GM21423 (cell line): ENCODE data around the gene NPY2R.

ENCODE experiments used
- ATAC-seq: cut with Tn5 transposase; IDR thresholded peaks from one replicate; pipeline ENCODE4 v1.9.1; 2021; ENCODE audit warnings: mild to moderate bottlenecking, moderate library complexity; ENCODE audit not compliant: unreplicated experiment

The NPY2R gene

GRCh38 chr4:155208258-155209054 is at the start of gene NPY2R:
Gene NPY2R, plus strand, starts transcription at chr4:155208636. Its CDS starts 5,304 bp downstream, at chr4:155213940.
- ATAC-seq = no peak

DNA sequence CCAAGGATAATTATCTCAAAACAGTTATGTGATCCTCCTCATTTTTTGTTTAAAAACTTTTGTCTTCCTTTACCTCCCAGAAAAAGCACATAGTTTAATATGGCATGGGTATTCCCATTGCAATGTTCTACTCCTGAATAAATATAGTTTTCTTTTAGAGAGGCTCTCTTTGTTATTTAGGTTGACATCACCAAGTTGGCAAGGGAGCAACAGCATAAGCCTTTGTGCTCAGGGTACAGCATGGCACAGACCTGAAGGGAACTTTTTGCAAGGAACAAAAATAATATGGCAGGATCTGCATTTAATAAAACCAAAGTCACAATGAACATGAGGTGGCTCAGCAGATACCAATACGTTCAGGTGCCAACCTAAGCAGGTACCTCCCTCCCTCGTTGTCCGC is 47.1 kb upstream of the NPY2R start:
- ATAC-seq = no peak

GRCh38 chr4:155164718-155165117 is 43.7 kb upstream of the NPY2R start:
- no peak for ATAC-seq

GRCh38 chr4:155170569-155170968 is 37.9 kb upstream of the NPY2R start:
- no peak for ATAC-seq

DNA sequence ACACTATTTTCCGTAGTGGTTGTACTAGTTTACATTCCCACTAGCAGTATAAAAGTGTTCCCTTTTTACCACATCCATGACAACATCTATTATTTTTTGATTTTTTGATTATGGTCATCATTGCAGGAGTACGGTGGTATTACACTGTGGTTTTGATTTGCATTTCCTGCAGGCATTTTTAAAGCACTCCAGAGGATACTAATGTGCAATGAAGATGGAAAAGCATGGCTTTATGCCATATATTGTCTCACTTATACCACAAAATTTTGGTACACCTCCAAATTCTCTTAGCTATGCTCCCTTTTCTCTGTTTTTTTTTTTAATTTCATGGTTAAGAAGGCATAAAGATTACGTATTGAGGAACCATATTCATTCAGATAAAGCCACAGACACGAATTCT is 35.1 kb upstream of the NPY2R start:
- no peak for ATAC-seq

GRCh38 chr4:155174668-155175067 is 33.8 kb upstream of the NPY2R start:
- ATAC-seq = no peak

GRCh38 chr4:155179216-155179615 is 29.2 kb upstream of the NPY2R start:
- no peak for ATAC-seq

- no peak for ATAC-seq
These were observed 21.5 kb upstream of the NPY2R start for GRCh38 chr4:155186972-155187371.

- ATAC-seq = no peak
These were observed 20.4 kb upstream of the NPY2R start for GRCh38 chr4:155187989-155188388.

GRCh38 chr4:155190099-155190498 is 18.3 kb upstream of the NPY2R start:
- ATAC-seq = no peak

DNA sequence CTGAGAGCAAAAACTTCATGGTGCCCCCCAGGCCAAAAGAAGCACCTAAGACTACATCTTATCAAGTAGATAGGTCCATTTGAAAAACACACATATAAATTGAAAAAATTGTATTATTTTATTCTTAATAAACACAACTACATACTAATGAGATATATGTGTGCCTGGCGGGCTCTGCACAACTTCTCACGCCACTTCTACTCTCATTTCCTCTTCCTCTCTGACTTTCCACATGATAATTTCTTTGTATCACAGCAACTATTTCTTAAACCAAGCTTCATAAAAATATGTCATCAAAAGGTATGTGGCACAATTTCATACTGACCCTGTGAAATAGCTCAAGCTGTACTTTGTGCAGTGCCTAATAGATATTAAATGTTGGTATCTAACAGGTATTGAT is 10.7 kb upstream of the NPY2R start:
- ATAC-seq = no peak

- ATAC-seq = no peak
These were observed 740 bp upstream of the NPY2R start for GRCh38 chr4:155207534-155208257.

DNA sequence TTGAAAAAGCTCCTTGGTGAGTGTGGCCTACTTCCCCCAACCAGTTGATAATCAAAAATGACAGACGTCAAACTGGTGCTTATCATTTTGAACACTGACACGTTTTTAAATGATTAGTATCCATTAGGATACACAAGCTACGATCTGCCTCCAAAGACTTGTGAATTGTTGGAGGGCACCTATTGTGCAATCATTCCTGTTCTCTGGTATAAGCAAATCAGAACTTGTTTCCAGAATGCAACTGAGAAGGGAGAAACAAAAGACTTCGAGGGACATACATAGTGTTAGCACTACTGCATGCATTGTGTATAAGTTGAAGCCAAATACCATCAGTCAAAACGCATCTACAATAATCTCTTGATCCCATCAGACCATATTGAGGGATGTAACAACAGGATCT is 11.6 kb downstream of the NPY2R start:
- ATAC-seq = no peak

DNA sequence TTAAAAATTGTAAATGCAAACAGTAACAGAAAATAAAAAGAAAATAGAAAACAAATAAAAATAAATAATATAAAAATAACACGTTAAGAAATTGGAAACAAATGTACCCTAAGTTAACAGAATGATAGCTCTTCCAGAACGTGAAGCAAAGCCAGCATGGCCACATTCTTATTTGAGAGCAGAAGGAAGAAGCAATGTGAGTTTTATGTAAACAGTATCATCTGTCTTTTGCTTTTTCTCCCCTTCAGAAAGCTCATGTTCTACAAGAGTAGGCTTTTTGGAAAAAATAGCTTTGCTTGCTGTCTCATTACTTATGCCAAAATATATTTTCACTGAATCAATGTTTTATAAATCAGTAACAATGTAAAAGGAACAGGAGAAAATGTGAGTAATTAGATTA is 18.7 kb downstream of the NPY2R start:
- ATAC-seq = no peak

GRCh38 chr4:155228713-155229112 is 20.3 kb downstream of the NPY2R start:
- no peak for ATAC-seq

GRCh38 chr4:155232432-155232831 is 24.0 kb downstream of the NPY2R start:
- no peak for ATAC-seq

DNA sequence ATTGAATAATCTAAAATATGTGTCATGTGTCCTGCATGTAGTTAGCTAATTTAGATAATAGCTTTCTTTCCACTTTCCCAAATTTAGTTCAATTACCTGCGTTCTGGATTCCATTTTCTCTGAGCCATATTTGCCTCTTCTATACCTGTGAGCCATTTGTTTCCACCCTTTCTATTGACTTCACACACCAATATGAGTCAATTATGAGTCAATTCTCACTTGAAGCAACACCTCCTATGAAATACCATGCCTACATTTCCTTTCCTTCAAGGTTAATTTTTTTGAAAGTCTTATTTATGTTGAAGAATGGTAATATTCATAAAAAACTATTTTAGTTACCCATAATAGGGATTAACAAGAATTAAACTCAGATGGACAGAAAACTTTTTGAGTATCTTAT is 25.8 kb downstream of the NPY2R start:
- no peak for ATAC-seq

DNA sequence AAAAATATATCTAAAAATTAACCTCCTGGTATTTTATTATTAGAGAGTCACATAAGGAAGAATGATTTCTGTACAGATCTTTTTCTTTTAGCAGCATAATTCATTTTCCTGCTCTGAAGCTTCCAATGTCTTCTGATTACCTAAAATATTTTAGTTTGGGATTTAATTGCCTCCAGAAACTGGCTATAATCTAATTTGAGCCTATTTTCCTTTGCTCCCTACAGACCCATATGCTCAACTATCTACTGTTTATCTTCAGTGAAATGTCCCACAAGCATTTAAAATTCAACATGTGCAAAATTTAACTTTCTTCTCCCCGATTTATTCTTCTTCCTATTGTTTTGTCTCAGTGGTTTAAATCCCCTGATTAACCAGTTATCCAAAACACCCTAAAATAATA is 29.1 kb downstream of the NPY2R start:
- no peak for ATAC-seq

DNA sequence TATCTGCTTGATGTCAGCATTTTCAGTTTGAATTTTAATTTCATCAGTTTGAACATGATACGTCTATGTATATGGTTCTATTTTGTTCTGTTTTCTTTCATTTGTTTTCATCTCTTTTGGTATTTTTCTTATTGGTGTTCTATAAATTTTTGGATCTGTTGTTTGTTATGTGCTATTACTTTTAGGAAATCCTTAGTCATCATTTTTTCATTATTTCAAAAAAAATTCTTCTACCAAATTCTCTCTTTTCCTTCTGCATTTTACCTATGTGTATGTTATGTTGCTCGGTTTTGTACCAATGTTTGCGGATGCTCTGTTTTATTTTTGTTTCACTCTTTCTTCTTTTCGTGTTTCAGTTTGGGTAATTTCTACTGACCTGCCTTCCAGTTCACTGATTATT is 32.8 kb downstream of the NPY2R start:
- ATAC-seq = no peak

GRCh38 chr4:155241664-155242063 is 33.2 kb downstream of the NPY2R start:
- ATAC-seq = no peak

- ATAC-seq = no peak
These were observed 36.7 kb downstream of the NPY2R start for GRCh38 chr4:155245105-155245504.
